ENCODE measurements around the gene JMJD4. TPM values are rescaled to one million over a fixed set of nuclear protein-coding genes. Genes with fewer than 3 reads are reported as not detected.
"Not testable (repeated sequence)": the region's sequence is repeated elsewhere in the genome, so short reads cannot be mapped to it uniquely, and the experiment has no call there.

Gene JMJD4
- total RNA-seq, 2 donors from 2014 or later = 17.3 to 34.0 TPM

DNA sequence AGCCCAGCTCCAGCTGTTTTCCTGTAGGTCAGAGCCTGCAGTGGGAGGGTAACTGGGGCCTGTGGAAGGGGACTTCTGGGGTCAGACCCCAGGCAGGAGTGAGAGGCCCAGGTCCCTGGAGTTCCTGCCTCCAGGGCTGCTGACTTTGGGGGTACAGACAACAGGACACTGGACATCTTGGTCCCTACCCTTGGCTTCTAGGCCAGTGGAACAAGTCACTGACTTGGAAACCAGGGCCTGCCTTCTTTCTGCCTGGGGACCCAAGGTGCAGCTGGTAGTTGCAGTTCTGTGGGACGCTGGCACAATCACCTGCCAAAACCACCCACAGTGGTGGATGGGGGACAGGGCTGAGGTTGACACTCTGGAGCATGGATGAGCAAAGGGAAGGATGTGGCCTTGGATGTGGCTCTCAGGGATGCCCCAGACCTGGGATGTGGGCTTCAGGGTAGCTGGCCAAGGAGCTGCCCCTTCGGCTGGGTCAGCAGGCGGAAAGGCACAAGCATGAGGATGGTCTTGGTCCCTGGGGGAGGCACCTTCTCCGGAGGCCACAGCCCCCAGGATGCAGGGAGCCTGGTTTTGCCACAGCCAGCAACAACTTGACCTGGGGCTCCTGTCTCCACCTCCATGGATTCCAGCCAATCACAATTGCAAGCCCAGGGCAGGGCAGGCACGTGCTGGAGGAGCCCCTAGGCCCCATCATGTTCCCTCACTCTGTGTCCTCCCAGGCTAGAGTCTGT is 5.8 kb downstream of the JMJD4 start:
- ATAC-seq (no peak), DNase-seq (ENCODE audit: low spot score) (no peak)
- peak overlapping the region; percentile 70 for H3K4me3 Mint-ChIP-seq
- H3K9me3 Mint-ChIP-seq = no peaks in the 10 kb centered on the region
- peaks cover 0 to 6% of the 10 kb centered on the region in 2 donors for H3K27me3 Mint-ChIP-seq
- H3K36me3 Mint-ChIP-seq = peaks cover 2% of the 10 kb centered on the region
- H3K4me1 Mint-ChIP-seq (ENCODE audit: low read depth in 2 of 2) = peaks cover 1 to 17% of the 10 kb centered on the region in 2 donors
- H3K27ac Mint-ChIP-seq = no peak overlapping the region

DNA sequence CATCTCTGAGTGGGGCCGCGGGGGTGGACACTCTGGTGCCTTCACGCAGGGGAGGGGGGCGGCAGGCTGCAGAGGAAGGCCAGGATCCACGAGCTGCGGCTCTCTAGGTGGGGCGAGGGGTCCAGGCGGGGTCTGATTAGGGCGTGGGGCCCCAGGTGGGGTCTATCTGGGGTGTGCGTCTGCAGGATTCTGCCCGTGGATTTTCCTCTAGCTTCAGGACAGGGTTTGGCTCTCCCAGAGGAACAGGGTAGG is 6.3 kb downstream of the JMJD4 start:
- DNase-seq (ENCODE audit: low spot score) = no peak

DNA sequence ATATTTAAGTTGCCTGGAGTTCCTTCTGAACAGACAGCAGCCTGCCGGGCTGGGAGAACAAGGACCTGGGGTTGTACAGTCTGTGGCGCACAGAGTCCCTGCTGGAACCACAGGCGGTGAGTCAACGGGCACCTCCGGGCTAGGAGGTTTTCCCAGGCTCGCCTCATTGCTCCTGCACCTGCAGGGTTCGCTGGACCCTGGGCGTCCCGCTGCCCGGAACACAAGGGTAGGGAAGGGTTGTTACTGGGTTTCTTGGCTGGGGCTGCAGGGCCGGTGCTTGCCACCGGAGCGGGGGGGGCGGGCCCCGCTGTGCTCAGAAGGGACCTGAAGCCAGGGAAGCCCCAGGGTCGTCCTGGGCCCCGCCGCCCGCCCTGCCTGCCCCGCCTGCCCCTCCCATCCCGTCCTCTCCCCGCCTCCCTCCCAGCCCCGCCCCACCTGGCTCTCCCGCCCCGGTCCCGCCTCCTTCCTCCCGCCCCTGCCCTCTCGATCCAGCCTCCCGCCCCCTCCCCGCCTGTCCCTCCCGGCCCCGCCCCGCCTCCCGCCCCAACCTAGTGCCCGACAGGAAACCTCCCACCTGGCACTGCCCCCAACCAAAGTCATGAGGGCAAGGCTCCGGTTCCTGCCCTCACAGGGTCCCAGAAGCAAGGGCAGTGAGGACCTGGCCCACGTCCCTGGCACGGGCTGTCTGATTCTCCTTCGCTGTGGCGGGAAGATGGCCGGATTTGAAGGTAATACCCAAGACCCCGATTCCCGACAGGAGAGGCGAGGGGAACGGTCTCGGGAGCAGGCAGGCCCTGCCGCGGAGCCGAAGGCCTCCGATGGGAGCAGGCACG is 6.8 kb downstream of the JMJD4 start:
- peak overlapping the region in 1 of 2 donors; percentile 69 for H3K27ac Mint-ChIP-seq
- DNase-seq (ENCODE audit: low spot score) (no peak), ATAC-seq (peak; percentile 37 to 81)
- peaks cover 9% of the 10 kb centered on the region for H3K36me3 Mint-ChIP-seq
- peaks cover 0 to 10% of the 10 kb centered on the region in 2 donors for H3K27me3 Mint-ChIP-seq
- H3K4me3 Mint-ChIP-seq = peak overlapping the region; percentile 70
- no peaks in the 10 kb centered on the region for H3K9me3 Mint-ChIP-seq
- peaks cover 0 to 11% of the 10 kb centered on the region in 2 donors for H3K4me1 Mint-ChIP-seq (ENCODE audit: low read depth in 2 of 2)

More for the DNA sequence above, 6.3 kb downstream of the JMJD4 start:
- H3K4me1 Mint-ChIP-seq (ENCODE audit: low read depth in 2 of 2) = peaks cover 0 to 16% of the 10 kb centered on the region in 2 donors
- peak overlapping the region; percentile 70 for H3K4me3 Mint-ChIP-seq
- ATAC-seq = peak in 1 of 2 donors; percentile 11
- H3K36me3 Mint-ChIP-seq = peaks cover 7% of the 10 kb centered on the region
- peaks cover 0 to 10% of the 10 kb centered on the region in 2 donors for H3K27me3 Mint-ChIP-seq
- no peaks in the 10 kb centered on the region for H3K9me3 Mint-ChIP-seq
- H3K27ac Mint-ChIP-seq = no peak overlapping the region

DNA sequence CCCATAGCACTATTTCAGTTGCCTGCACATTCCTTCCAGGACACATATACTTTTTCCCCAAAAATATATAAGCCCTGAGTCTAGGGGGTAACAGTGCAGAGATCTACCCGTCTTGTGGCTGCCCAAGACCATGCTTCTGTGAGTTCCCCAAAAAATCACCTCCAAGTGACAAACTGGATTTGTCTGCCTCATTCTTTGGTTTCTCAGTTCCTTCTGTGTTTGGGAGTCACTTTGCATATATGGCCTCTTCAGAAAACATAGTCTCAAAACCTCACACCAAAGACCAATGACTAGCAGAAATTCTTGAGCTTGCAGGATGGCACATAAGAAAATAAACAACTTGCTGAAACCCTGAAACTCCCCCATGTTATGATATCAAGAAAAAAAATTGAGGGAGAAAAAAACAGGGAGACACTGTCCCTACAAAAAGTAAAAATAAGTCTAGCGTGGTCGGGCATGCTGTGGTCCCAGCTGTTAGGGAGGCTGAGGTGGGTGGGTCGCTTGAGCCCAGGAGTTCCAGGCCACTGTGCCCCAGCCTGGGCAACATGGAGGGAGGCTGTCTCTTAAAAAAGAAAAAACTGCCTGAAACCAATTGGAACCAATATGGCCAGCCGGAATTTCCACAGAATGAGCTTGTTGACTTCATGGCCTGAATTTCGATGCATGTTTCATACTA is 8.0 kb downstream of the JMJD4 start:
- Mint-ChIP-seq H3K4me3 (no peak overlapping the region), H3K9me3 (peaks cover 8% of the 10 kb centered on the region), H3K27me3 (peaks cover 0 to 13% of the 10 kb centered on the region in 2 donors), H3K27ac (no peak overlapping the region), H3K36me3 (peaks cover 20% of the 10 kb centered on the region), H3K4me1 (ENCODE audit: low read depth in 2 of 2) (peaks cover 0 to 8% of the 10 kb centered on the region in 2 donors)
- ATAC-seq (no peak), DNase-seq (ENCODE audit: low spot score) (no peak)

DNA sequence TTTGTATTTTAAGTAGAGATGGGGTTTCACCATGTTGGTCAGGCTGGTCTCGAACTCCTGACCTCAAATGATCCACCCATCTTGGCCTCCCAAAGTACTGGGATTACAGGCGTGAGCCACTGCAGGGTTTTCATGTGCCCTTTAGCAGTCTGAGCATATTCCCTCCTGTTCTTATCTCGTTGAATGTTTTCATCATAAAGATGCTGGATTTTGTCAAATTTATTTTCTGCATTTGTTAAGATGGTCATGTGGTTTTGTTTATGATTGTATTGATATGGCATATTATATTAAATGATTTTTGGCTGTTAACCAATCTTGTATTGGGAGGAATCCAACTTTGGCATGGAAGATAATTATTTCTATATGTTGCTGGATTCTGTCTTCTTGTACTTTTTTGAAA is 8.8 kb downstream of the JMJD4 start:
- no peak for DNase-seq (ENCODE audit: low spot score)
- Mint-ChIP-seq H3K36me3 (peaks cover 27% of the 10 kb centered on the region), H3K4me3 (no peak overlapping the region), H3K9me3 (peaks cover 14% of the 10 kb centered on the region), H3K27ac (no peak overlapping the region), H3K27me3 (peaks cover 0 to 13% of the 10 kb centered on the region in 2 donors), H3K4me1 (ENCODE audit: low read depth in 2 of 2) (peaks cover 0 to 8% of the 10 kb centered on the region in 2 donors)
- no peak for ATAC-seq

DNA sequence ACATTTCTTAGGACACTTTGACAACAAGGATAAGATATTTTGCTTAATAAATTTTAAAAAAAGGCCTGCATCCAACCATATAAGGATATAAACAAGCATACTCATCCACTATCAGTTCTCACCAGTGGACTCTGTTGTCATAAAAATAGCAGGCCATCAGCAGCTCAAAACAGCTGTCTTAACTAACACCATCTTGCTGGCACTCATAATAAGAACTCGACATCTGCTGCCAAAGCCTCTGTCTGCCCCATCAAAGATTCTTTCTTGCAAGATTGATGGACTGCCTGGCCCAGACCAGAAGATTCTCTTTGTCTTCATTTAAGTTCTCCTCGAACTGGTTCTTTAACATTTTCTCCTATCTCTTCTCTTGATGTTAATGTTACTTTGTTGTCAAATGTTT is 10.1 kb downstream of the JMJD4 start:
- DNase-seq (ENCODE audit: low spot score) = no peak
- H3K4me3 Mint-ChIP-seq = no peak overlapping the region
- H3K4me1 Mint-ChIP-seq (ENCODE audit: low read depth in 2 of 2) = peaks cover 0 to 10% of the 10 kb centered on the region in 2 donors
- peaks cover 0 to 13% of the 10 kb centered on the region in 2 donors for H3K27me3 Mint-ChIP-seq
- H3K27ac Mint-ChIP-seq = no peak overlapping the region
- ATAC-seq = no peak
- H3K9me3 Mint-ChIP-seq = peaks cover 24% of the 10 kb centered on the region
- peaks cover 40% of the 10 kb centered on the region for H3K36me3 Mint-ChIP-seq

DNA sequence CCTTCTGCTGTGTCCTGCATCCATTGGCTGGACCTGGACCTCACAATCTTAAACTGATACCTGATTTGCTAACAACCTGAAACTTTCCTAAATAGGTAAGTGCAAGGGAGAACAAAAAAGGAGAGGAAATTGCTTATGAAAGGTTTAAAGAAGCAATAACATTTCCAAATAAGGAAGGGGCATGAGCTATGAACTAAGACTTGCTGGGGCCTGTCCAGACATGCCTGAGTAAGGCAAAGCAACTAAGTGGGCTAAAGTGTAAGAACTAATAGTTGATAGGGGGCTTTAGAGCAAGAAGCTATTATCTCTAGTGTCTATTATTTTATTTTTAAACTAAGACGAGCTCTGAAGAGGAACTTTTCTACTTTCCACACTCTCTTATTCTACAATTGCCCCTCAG is 11.6 kb downstream of the JMJD4 start:
- Mint-ChIP-seq H3K4me3 (no peak overlapping the region), H3K27me3 (peaks cover 0 to 13% of the 10 kb centered on the region in 2 donors), H3K36me3 (peaks cover 54% of the 10 kb centered on the region), H3K9me3 (peaks cover 33% of the 10 kb centered on the region), H3K27ac (no peak overlapping the region), H3K4me1 (ENCODE audit: low read depth in 2 of 2) (peaks cover 0 to 7% of the 10 kb centered on the region in 2 donors)
- ATAC-seq = no peak
- DNase-seq (ENCODE audit: low spot score) = no peak

DNA sequence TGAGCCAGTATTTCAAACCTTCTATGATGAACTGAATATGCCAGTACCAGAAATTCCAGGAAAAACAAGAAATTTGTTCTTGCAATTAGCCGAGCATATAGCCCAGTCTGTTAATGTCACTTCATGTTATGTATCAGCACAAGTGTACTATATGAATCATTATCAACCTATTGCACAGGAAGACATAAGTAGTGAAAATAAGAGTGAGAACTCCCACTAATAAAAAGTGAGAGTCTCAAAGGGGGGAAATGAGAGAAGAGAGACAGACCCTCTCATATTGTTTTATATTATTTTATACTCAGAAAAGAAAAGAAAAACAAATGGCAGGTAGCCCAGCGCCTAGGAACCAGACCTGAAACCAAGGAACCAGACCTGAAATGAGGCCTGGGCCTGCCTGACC is 16.2 kb downstream of the JMJD4 start:
- Mint-ChIP-seq H3K27me3 (peaks cover 0 to 7% of the 10 kb centered on the region in 2 donors), H3K4me1 (ENCODE audit: low read depth in 2 of 2) (peaks cover 0 to 2% of the 10 kb centered on the region in 2 donors), H3K4me3 (no peak overlapping the region), H3K36me3 (peaks cover 71% of the 10 kb centered on the region), H3K9me3 (peaks cover 49% of the 10 kb centered on the region), H3K27ac (no peak overlapping the region)
- no peak for ATAC-seq
- no peak for DNase-seq (ENCODE audit: low spot score)

DNA sequence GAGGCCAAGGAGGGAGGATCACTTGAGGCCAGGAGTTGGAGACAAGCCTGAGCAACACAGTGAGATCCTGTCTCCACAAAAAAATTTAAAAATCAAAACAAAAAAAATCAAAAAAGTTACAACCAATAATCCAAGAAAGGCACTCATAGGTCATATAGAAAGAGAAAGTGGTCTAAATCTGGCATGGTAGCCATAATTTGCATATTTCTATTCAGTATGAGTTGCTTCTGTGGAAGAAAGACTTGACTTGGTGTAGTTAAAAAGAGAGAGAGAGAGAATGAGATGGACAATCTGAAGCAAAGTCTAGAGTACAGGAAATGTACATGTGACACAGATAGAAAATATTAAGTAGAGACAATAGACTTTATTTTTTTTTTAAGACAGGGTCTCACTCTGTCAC is 22.5 kb downstream of the JMJD4 start:
- Mint-ChIP-seq H3K4me1 (ENCODE audit: low read depth in 2 of 2) (peaks cover 6% of the 10 kb centered on the region in 2 donors), H3K27ac (no peak overlapping the region), H3K4me3 (no peak overlapping the region), H3K36me3 (peaks cover 34% of the 10 kb centered on the region), H3K9me3 (peaks cover 26% of the 10 kb centered on the region), H3K27me3 (peaks cover 0 to 3% of the 10 kb centered on the region in 2 donors)
- ATAC-seq (no peak), DNase-seq (ENCODE audit: low spot score) (no peak)

DNA sequence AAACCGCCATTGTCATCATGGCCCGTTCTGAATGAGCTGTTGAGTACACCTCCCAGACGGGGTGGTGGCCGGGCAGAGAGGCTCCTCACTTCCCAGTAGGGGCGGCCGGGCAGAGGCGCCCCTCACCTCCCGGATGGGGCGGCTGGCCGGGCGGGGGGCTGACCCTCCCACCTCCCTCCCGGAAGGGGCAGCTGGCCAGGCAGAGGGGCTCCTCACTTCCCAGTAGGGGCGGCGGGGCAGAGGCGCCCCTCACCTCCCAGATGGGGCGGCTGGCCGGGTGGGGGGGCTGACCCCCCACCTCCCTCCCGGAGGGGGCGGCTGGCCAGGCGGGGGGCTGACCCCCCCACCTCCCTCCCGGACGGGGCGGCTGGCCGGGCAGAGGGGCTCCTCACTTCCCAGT is 24.6 kb downstream of the JMJD4 start:
- Mint-ChIP-seq H3K36me3 (peaks cover 23% of the 10 kb centered on the region), H3K9me3 (peaks cover 23% of the 10 kb centered on the region)
- not testable (repeated sequence) for ATAC-seq; H3K27me3 Mint-ChIP-seq; H3K4me3 Mint-ChIP-seq; H3K27ac Mint-ChIP-seq; DNase-seq (ENCODE audit: low spot score); H3K4me1 Mint-ChIP-seq (ENCODE audit: low read depth in 2 of 2)

DNA sequence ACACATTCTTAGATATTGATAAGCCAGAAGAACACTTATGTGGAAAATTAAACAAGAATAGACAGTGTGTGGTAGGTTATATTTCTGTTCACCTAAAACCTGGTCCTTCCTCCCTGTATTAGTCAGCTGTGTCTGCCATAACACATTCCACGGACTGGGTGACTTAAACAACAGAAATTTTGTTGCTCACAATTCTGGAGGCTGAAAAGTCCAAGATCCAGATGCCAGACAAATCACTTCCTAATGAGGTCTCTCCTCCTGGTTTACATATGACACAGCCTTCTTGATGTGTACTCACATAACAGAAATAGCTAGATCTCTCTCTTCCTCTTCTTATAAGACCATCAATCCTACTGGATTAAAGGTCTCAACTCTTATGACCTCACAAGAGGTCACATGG is 25.7 kb downstream of the JMJD4 start:
- Mint-ChIP-seq H3K9me3 (peaks cover 17% of the 10 kb centered on the region), H3K27me3 (peaks cover 0 to under 1% of the 10 kb centered on the region in 2 donors), H3K36me3 (peaks cover 17% of the 10 kb centered on the region), H3K4me1 (ENCODE audit: low read depth in 2 of 2) (peaks cover 7 to 8% of the 10 kb centered on the region in 2 donors), H3K27ac (no peak overlapping the region), H3K4me3 (no peak overlapping the region)
- ATAC-seq = no peak
- DNase-seq (ENCODE audit: low spot score) = no peak

DNA sequence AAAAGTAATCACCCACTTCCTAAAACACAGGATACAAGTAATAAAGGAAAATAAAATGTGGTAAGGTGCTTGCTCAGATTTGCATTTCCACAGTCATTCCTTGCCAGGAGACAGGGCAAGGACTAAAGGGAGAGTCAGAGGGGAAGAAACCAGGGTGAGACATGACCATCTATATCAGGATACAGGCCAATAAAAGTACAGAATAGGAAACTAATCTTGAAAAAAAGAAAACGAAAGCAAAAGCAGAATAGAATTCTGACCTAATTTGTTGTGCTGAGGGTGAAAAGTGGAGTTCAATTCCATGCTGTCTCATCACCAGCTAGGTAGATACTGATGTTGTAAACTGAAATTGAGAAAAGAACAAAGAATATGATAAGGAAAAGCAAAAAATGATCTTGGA is 27.3 kb downstream of the JMJD4 start:
- H3K27ac Mint-ChIP-seq = peak overlapping the region; percentile 28 to 34
- peaks cover 28% of the 10 kb centered on the region for H3K36me3 Mint-ChIP-seq
- H3K4me1 Mint-ChIP-seq (ENCODE audit: low read depth in 2 of 2) = peaks cover 7 to 8% of the 10 kb centered on the region in 2 donors
- no peaks in the 10 kb centered on the region for H3K27me3 Mint-ChIP-seq
- peak in 1 of 2 donors; percentile 54 for ATAC-seq
- DNase-seq (ENCODE audit: low spot score) = no peak
- peaks cover 24% of the 10 kb centered on the region for H3K9me3 Mint-ChIP-seq
- peak overlapping the region; percentile 54 for H3K4me3 Mint-ChIP-seq

DNA sequence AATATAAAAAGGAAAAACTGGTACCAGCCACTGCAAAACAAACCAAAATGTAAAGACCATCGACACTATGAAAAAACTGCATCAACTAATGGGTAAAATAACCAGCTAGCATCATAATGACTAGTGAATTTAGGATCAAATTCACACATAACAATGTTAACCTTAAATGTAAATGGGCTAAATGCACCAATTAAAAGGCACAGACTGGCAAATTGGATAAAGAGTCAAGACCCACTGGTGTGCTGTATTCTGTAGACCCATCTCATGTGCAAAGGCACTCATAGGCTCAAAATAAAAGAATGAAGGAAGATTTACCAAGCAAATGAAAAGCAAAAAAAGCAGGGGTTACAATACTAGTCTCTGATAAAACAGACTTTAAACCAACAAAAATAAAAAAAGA is 33.5 kb downstream of the JMJD4 start:
- Mint-ChIP-seq H3K36me3 (peaks cover 60% of the 10 kb centered on the region), H3K9me3 (peaks cover 42% of the 10 kb centered on the region)
- not testable (repeated sequence) for H3K4me1 Mint-ChIP-seq (ENCODE audit: low read depth in 2 of 2); H3K27me3 Mint-ChIP-seq; H3K27ac Mint-ChIP-seq; H3K4me3 Mint-ChIP-seq; ATAC-seq; DNase-seq (ENCODE audit: low spot score)
